H1 (cell line): ENCODE measurements around the gene UBAP1. TPM values are rescaled to one million over a fixed set of nuclear protein-coding genes. Genes with fewer than 3 reads are reported as not detected.
"Not testable (repeated sequence)": the region's sequence is repeated elsewhere in the genome, so short reads cannot be mapped to it uniquely, and the experiment has no call there.

Experiments used
- CTCF ChIA-PET: fragments of 300-600 bp; sonication (Branson Sonifier 250); formaldehyde crosslinking; loops from one replicate; lab custom pipeline; 2021; ENCODE audit not compliant: partially characterized antibody; lab: Charles Lee
- POLR2A ChIA-PET: fragments of 300-600 bp; sonication (Branson Sonifier 250); formaldehyde crosslinking; loops from one replicate; lab custom pipeline; 2021; ENCODE audit warnings: inconsistent platforms; ENCODE audit not compliant: partially characterized antibody; lab: Charles Lee
- DNase-seq, 2 experiments: peaks; one replicate each; pipeline versions ENCODE4 v3.0.0 to v3.0.0-alpha.2; 2010 to 2022; ENCODE audit warnings: low spot score in 2 of 2, low read depth in 1 of 2, mixed read lengths in 1 of 2
- FAIRE-seq: peaks from 2 replicates; lab custom pipeline; 2011; peaks lifted over from hg19 to GRCh38; lab: Jason Lieb, UNC
- H2AFZ ChIP-seq: 2 replicates; pipeline ENCODE4 v1.8.1; 2012; ENCODE audit warnings: low read length, inconsistent platforms
- H2AK5ac ChIP-seq: 2 replicates; pipeline ENCODE4 v1.6.1; 2013; ENCODE audit warnings: low read depth, low read length
- H2BK120ac ChIP-seq: replicated peaks from 2 replicates; pipeline ENCODE3; 2013; ENCODE audit warnings: low read depth, low read length, inconsistent platforms
- H2BK12ac ChIP-seq: 2 replicates; pipeline ENCODE4 v1.6.1; 2013; ENCODE audit warnings: low read depth, low read length
- H2BK15ac ChIP-seq: 2 replicates; pipeline ENCODE4 v1.6.1; 2013; ENCODE audit warnings: low read length
- H2BK20ac ChIP-seq: 2 replicates; pipeline ENCODE4 v1.6.1; 2013; ENCODE audit warnings: low read length
- H2BK5ac ChIP-seq: 2 replicates; pipeline ENCODE4 v1.6.1; 2013; ENCODE audit warnings: low read depth, low read length
- H3K14ac ChIP-seq: 2 replicates; pipeline ENCODE4 v1.6.1; 2013; ENCODE audit warnings: inconsistent platforms; ENCODE audit not compliant: insufficient read length
- H3K18ac ChIP-seq: 2 replicates; pipeline ENCODE4 v1.6.1; 2013; ENCODE audit warnings: low read length; ENCODE audit errors: extremely low read depth
- H3K23ac ChIP-seq: 2 replicates; pipeline ENCODE4 v1.6.1; 2013; ENCODE audit warnings: inconsistent platforms; ENCODE audit not compliant: insufficient read length
- H3K23me2 ChIP-seq: 2 replicates; pipeline ENCODE4 v1.6.1; 2013; ENCODE audit warnings: low read depth, low read length
- H3K27ac ChIP-seq: 2 replicates; pipeline ENCODE4 v1.6.1; 2011; ENCODE audit warnings: low read depth, low read length, inconsistent platforms
- H3K27me3 ChIP-seq, 4 experiments: replicated peaks in 1 of 4; 1 replicate in 1 of 4; 2 replicates in 3 of 4; pipeline versions ENCODE4 v1.6.1 to v1.8.1; 2011 to 2013; ENCODE audit warnings: low read length in 3 of 4, mild to moderate bottlenecking in 3 of 4, inconsistent platforms in 2 of 4, mixed read lengths in 2 of 4, moderate library complexity in 1 of 4; ENCODE audit not compliant: control insufficient read depth in 3 of 4, insufficient read depth in 3 of 4; ENCODE audit errors: extremely low read depth in 1 of 4
- H3K36me3 ChIP-seq, 4 experiments: 2 replicates each; pipeline versions ENCODE4 v1.6.1 to v1.8.1; 2011 to 2013; ENCODE audit warnings: mild to moderate bottlenecking in 4 of 4, low read length in 3 of 4, moderate library complexity in 2 of 4, control low read depth in 1 of 4, inconsistent platforms in 1 of 4; ENCODE audit not compliant: insufficient read depth in 4 of 4, control insufficient read depth in 2 of 4
- H3K4ac ChIP-seq: replicated peaks from 2 replicates; pipeline ENCODE3; 2013; ENCODE audit warnings: low read length, low read depth, mixed read lengths, inconsistent platforms; ENCODE audit not compliant: insufficient read length
- H3K4me1 ChIP-seq, 4 experiments: replicated peaks in 1 of 4; 1 replicate in 1 of 4; 2 replicates in 3 of 4; pipeline versions ENCODE4 v1.6.1 to v1.8.1; 2011 to 2013; ENCODE audit warnings: low read length in 3 of 4, inconsistent platforms in 2 of 4, mixed read lengths in 1 of 4; ENCODE audit not compliant: insufficient read depth in 4 of 4, control insufficient read depth in 3 of 4
- H3K4me2 ChIP-seq, 2 experiments: 2 replicates each; pipeline versions ENCODE4 v1.6.1 to v1.8.1; 2011 to 2013; ENCODE audit warnings: low read depth in 2 of 2, low read length in 2 of 2, control low read depth in 1 of 2, inconsistent platforms in 1 of 2, mild to moderate bottlenecking in 1 of 2; ENCODE audit not compliant: insufficient read depth in 1 of 2
- H3K4me3 ChIP-seq, 4 experiments: fragments of 200-600, 300-600 bp in 1 of 4; sonication (generic), shearing (Covaris generic), sonication (Bioruptor Twin) in 1 of 4; 2 replicates each; pipeline versions ENCODE4 v1.5.1 to v1.8.1; 2011 to 2016; ENCODE audit warnings: low read length in 4 of 4, low read depth in 3 of 4, control low read depth in 2 of 4, inconsistent platforms in 2 of 4, mild to moderate bottlenecking in 2 of 4, mixed read lengths in 1 of 4, moderate library complexity in 1 of 4; ENCODE audit not compliant: insufficient read depth in 2 of 4; ENCODE audit errors: extremely low read depth in 1 of 4
- H3K56ac ChIP-seq: replicated peaks from 2 replicates; pipeline ENCODE3; 2013; ENCODE audit warnings: low read depth, mild to moderate bottlenecking, mixed read lengths, low read length, inconsistent platforms; ENCODE audit not compliant: insufficient read length
- H3K79me1 ChIP-seq: 2 replicates; pipeline ENCODE4 v1.6.1; 2013; ENCODE audit warnings: low read depth, low read length, control low read depth
- H3K79me2 ChIP-seq, 2 experiments: 2 replicates each; pipeline versions ENCODE4 v1.6.1 to v1.8.1; 2012 to 2013; ENCODE audit warnings: low read length in 2 of 2, mild to moderate bottlenecking in 2 of 2, inconsistent platforms in 1 of 2; ENCODE audit not compliant: insufficient read depth in 2 of 2, control insufficient read depth in 1 of 2
- H3K9ac ChIP-seq, 4 experiments: replicated peaks in 1 of 4; 1 replicate in 1 of 4; 2 replicates in 3 of 4; pipeline versions ENCODE4 v1.6.1 to v1.8.1; 2011 to 2013; ENCODE audit warnings: low read depth in 3 of 4, low read length in 3 of 4, control low read depth in 2 of 4, mild to moderate bottlenecking in 2 of 4, moderate library complexity in 2 of 4, inconsistent platforms in 1 of 4; ENCODE audit errors: extremely low read depth in 1 of 4
- H3K9me3 ChIP-seq, 2 experiments: 2 replicates each; pipeline versions ENCODE4 v1.6.1 to v1.8.1; 2012 to 2013; ENCODE audit warnings: mild to moderate bottlenecking in 2 of 2, moderate library complexity in 2 of 2, control low read depth in 1 of 2, inconsistent platforms in 1 of 2, low read depth in 1 of 2, low read length in 1 of 2, mixed read lengths in 1 of 2; ENCODE audit not compliant: insufficient read depth in 2 of 2
- H4K20me1 ChIP-seq, 2 experiments: replicated peaks in 1 of 2; 2 replicates each; pipeline versions ENCODE3 to v1.8.1; 2011 to 2013; ENCODE audit warnings: inconsistent platforms in 2 of 2, low read length in 2 of 2, mild to moderate bottlenecking in 1 of 2; ENCODE audit not compliant: insufficient read depth in 2 of 2, control insufficient read depth in 1 of 2
- H4K5ac ChIP-seq: 2 replicates; pipeline ENCODE4 v1.6.1; 2013; ENCODE audit warnings: low read length, low read depth, mixed read lengths, inconsistent platforms; ENCODE audit not compliant: insufficient read length
- H4K8ac ChIP-seq: 2 replicates; pipeline ENCODE4 v1.8.0; 2013; ENCODE audit warnings: mild to moderate bottlenecking, moderate library complexity, low read length, inconsistent platforms; ENCODE audit not compliant: insufficient read depth; ENCODE audit errors: extremely low read depth
- H4K91ac ChIP-seq: replicated peaks from 2 replicates; pipeline ENCODE3; 2013; ENCODE audit warnings: low read length, mixed read lengths, inconsistent platforms; ENCODE audit not compliant: insufficient read length
- KDM1A ChIP-seq: fragments of 200-600, 300-600 bp; sonication (generic); IDR thresholded peaks from 2 replicates; pipeline ENCODE4 v1.7.1; 2016; ENCODE audit warnings: mild to moderate bottlenecking, low read length, borderline replicate concordance
- MAX ChIP-seq: IDR thresholded peaks from 2 replicates; pipeline ENCODE4 v1.6.1; 2012; ENCODE audit warnings: inconsistent platforms
- TAF1 ChIP-seq: IDR thresholded peaks from 2 replicates; pipeline ENCODE4 v1.6.1; 2011; ENCODE audit warnings: mild to moderate bottlenecking, low read depth, low read length
- WGBS, 2 experiments: shearing (Covaris generic) in 1 of 2; methylation state at CpG; one replicate each; pipeline versions ENCODE4 v1.1.6 to v1.1.7; 2013 to 2015; ENCODE audit warnings: low lambda C conversion rate in 2 of 2, mixed read lengths in 2 of 2, inconsistent platforms in 1 of 2, low coverage in 1 of 2, missing lambda C conversion rate in 1 of 2; ENCODE audit not compliant: insufficient replicate concordance in 2 of 2, insufficient coverage in 1 of 2, insufficient read length in 1 of 2; ENCODE audit errors: extremely low coverage in 1 of 2, missing lambda C conversion rate in 1 of 2; 5-methylcytosine and 5-hydroxymethylcytosine counted together
- polyA plus RNA-seq, 7 experiments: library from polyadenylated mRNA; depleted of rRNA in 3 of 7; stranded (reverse) in 5 of 7; unstranded in 2 of 7; fragments of >200 nt in 5 of 7; fragments of 200-250 nt in 2 of 7; gene quantifications; 1 replicate in 5 of 7; 2 replicates in 1 of 7; 4 replicates in 1 of 7; pipeline versions ENCODE4 v1.2.1 to v1.2.3, GENCODE V29; 2011 to 2013; ENCODE audit warnings: missing spikeins in 2 of 7, mixed read lengths in 2 of 7
- total RNA-seq: library from RNA; stranded (reverse); fragmentation: NEBNext Ultra II Directional; extraction: Animal tissue kit (Norgen Biotek cat#: 25700); gene quantifications from 2 replicates; pipeline ENCODE4 v1.2.1, GENCODE V29; 2021

Gene UBAP1
- total and polyA plus RNA-seq, 2 of the 8 experiments (the other 6 are each of a cell fraction or from before 2014, with no cell fraction given), result 31.3 to 31.4 TPM

- no peak for TF ChIP-seq MAX
- no peak for TF ChIP-seq TAF1
- no peak for TF ChIP-seq KDM1A
Measured at GRCh38 chr9:34216325-34216724, 37.5 kb downstream of the UBAP1 start (continued).

DNA sequence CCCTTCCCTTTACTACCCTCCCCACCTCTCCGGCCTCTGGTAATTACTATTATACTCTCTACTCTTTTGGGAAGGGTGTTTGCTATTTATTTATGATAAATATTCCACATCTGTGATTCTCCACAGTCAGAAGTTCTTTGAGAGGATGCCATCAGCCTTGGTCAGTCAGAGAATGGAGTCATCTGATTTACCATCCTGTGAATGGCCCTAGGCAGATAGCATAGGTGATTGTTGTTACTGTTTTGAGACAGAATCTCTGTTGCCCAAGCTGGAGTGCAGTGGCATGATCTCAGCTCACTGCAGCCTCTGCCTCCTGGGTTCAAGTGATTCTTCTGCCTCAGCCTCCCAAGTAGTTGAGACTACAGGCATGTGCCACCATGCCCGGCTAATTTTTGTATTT is 38.2 kb downstream of the UBAP1 start:
- H2BK5ac ChIP-seq, H4K8ac ChIP-seq, H2BK15ac ChIP-seq, H3K14ac ChIP-seq, H3K79me1 ChIP-seq, H3K36me3 ChIP-seq, H3K56ac ChIP-seq, FAIRE-seq, H3K79me2 ChIP-seq, H4K20me1 ChIP-seq, H3K4me1 ChIP-seq, H3K4me2 ChIP-seq, H2BK120ac ChIP-seq, H2BK20ac ChIP-seq, H3K9ac ChIP-seq, H3K9me3 ChIP-seq, H3K4me3 ChIP-seq, H3K18ac ChIP-seq, H3K4ac ChIP-seq, DNase-seq, H2BK12ac ChIP-seq, H3K27me3 ChIP-seq, H4K5ac ChIP-seq, H2AFZ ChIP-seq, H4K91ac ChIP-seq, H3K23me2 ChIP-seq, H2AK5ac ChIP-seq, H3K27ac ChIP-seq, H3K23ac ChIP-seq: not testable (repeated sequence)
- ChIA-PET POLR2A (interaction anchor here (1.2 kb wide), 1 partner anchor 38 kb away, joined by 4 read pairs; the partner anchor contains the start of gene UBAP1), CTCF (interaction anchor here (1.3 kb wide), 1 partner anchor 11 kb away, joined by 3 read pairs; no protein-coding TSS in a partner anchor)
- 95% methylated on average over 2 of the region's 2 CpGs; no CpG with 5 or more reads in 1 of the 2 experiments for WGBS, 2 experiments
